NT2/D1 (cell line): ENCODE results near the gene ST3GAL6.

Experiments used
- DNase-seq: peaks from one replicate; pipeline ENCODE4 v3.0.0-alpha.2; 2011; ENCODE audit warnings: low read depth, low spot score
- H3K27me3 ChIP-seq: 2 replicates; pipeline ENCODE4 v1.6.0; 2011; ENCODE audit warnings: mild to moderate bottlenecking; ENCODE audit not compliant: insufficient read length, insufficient read depth
- H3K36me3 ChIP-seq: 2 replicates; pipeline ENCODE4 v1.6.1; 2011; ENCODE audit warnings: mild to moderate bottlenecking, low read length, mixed read lengths; ENCODE audit not compliant: insufficient read depth, insufficient read length
- H3K4me1 ChIP-seq: 2 replicates; pipeline ENCODE4 v1.5.1; 2011; ENCODE audit not compliant: insufficient read depth, insufficient read length
- H3K4me3 ChIP-seq: 2 replicates; pipeline ENCODE4 v1.5.1; 2011; ENCODE audit warnings: low read depth; ENCODE audit not compliant: insufficient read length
- H3K9ac ChIP-seq: 2 replicates; pipeline ENCODE4 v1.6.0; 2011; ENCODE audit warnings: low read depth; ENCODE audit not compliant: insufficient read length
- H3K9me3 ChIP-seq: 2 replicates; pipeline ENCODE4 v1.5.1; 2011; ENCODE audit warnings: mild to moderate bottlenecking, low read length; ENCODE audit not compliant: insufficient read depth
- SUZ12 ChIP-seq: IDR thresholded peaks from 2 replicates; pipeline ENCODE4 v1.6.1; 2011; ENCODE audit not compliant: insufficient read length, insufficient read depth; ENCODE audit errors: extremely low read depth
- YY1 ChIP-seq: IDR thresholded peaks from 2 replicates; pipeline ENCODE4 v1.6.1; 2011; ENCODE audit not compliant: insufficient read length, insufficient read depth
- ZNF274 ChIP-seq: IDR thresholded peaks from 2 replicates; pipeline ENCODE4 v1.6.1; 2011; ENCODE audit warnings: mild to moderate bottlenecking, low read depth, low read length

The ST3GAL6 gene

DNA sequence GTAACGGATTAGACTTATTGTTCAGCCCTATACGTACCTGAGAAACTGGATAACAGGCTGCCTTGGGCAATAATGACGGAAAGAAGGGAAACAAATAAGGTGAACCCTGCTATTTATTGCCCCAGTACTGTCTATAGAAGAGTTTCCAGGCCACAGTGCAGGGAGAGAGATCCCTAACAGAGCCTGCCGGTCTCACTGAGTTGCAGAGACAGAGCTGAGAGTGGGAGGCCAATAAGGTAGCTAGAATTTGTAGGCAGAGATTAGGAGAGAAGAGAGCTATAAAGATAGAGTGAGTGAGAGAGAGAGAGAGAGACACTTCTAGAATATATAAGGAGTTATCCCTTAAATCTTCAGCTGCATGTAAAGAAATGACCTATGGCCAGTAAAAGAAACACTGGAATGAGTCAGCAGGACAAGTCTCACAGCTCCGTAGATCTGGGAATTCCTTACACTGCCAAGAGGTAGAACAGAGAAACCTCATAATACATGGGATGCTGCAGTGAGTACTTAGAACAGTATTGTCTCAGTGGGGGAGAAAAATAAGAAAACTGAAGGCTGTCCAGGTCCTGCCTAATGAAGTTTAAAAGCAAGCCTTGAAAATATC is 51.8 kb downstream of the ST3GAL6 start:
- Histone ChIP-seq H3K36me3 (peaks cover 69% of the 10 kb centered on the region), H3K4me1 (no peaks in the 10 kb centered on the region), H3K27me3 (no peaks in the 10 kb centered on the region), H3K9me3 (no peaks in the 10 kb centered on the region), H3K9ac (no peak overlapping the region), H3K4me3 (no peak overlapping the region)
- no peak for TF ChIP-seq YY1
- no peak for TF ChIP-seq SUZ12
- TF ChIP-seq ZNF274: no peak
- no peak for DNase-seq

- Histone ChIP-seq H3K4me1 (no peaks in the 10 kb centered on the region), H3K4me3 (no peak overlapping the region), H3K27me3 (no peaks in the 10 kb centered on the region), H3K36me3 (peaks cover 61% of the 10 kb centered on the region), H3K9me3 (no peaks in the 10 kb centered on the region), H3K9ac (no peak overlapping the region)
- peak; percentile 23 for DNase-seq
- TF ChIP-seq SUZ12: no peak
- TF ChIP-seq YY1: no peak
- no peak for TF ChIP-seq ZNF274
These were observed 54.5 kb downstream of the ST3GAL6 start for GRCh38 chr3:98817547-98818041.

- no peak for DNase-seq
- Histone ChIP-seq H3K27me3 (no peaks in the 10 kb centered on the region), H3K4me1 (no peaks in the 10 kb centered on the region), H3K36me3 (peaks cover 50% of the 10 kb centered on the region), H3K9ac (no peak overlapping the region), H3K4me3 (no peak overlapping the region), H3K9me3 (no peaks in the 10 kb centered on the region)
- TF ChIP-seq ZNF274: no peak
- TF ChIP-seq SUZ12: no peak
- TF ChIP-seq YY1: no peak
These were observed 57.9 kb downstream of the ST3GAL6 start for GRCh38 chr3:98821063-98821462.

DNA sequence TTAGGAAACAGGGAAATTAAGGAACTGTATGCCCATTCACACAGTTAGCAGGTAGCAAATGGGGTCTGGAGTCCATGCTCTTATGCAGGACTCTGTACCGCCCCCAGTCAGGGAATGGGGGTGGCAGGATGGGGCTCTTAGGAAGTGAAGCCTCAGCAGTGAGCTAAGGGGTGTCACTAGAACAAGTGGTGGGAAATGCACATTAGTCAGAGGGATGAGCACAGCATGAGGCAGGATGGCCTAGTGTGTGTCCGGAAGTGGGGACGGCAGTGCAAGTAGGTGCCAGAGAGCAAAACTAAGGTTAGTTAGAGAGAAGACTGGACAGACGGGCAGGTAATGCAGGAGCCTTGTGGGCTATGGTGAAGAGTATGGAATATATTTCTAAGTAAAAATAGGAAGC is 60.7 kb downstream of the ST3GAL6 start:
- TF ChIP-seq YY1 (no peak), SUZ12 (no peak), ZNF274 (no peak)
- Histone ChIP-seq H3K4me1 (no peaks in the 10 kb centered on the region), H3K9ac (no peak overlapping the region), H3K4me3 (no peak overlapping the region), H3K36me3 (peaks cover 31% of the 10 kb centered on the region), H3K9me3 (no peaks in the 10 kb centered on the region), H3K27me3 (no peaks in the 10 kb centered on the region)
- DNase-seq: no peak

DNA sequence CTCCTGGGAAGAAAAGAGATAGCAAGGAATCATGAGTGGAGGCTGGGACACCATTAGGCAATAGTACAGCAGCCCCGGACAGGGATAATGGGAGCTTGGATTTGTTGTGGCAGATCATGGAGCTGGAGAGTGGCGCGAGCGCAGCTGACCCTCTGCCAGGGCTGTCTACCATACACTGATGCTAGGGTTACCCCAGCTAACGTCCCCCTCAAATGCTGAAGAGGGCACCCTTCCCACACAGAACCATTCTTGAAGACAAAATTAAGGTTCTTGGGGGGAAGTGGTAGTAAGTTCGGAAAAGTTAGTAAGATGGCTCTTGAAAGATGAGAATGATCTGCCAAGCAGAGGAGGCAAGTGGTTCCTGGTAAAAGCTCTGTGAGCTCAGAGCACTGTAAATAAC is 61.1 kb downstream of the ST3GAL6 start:
- no peak overlapping the region for H3K4me3 ChIP-seq
- H3K27me3 ChIP-seq: no peaks in the 10 kb centered on the region
- no peak for DNase-seq
- 0 out of 2 replicates have a peak, but pooled peaks cover 2% of the 10 kb centered on the region for H3K9me3 ChIP-seq
- no peaks in the 10 kb centered on the region for H3K4me1 ChIP-seq
- TF ChIP-seq SUZ12: no peak
- TF ChIP-seq YY1: no peak
- no peak for TF ChIP-seq ZNF274
- peaks cover 28% of the 10 kb centered on the region for H3K36me3 ChIP-seq
- H3K9ac ChIP-seq: no peak overlapping the region

DNA sequence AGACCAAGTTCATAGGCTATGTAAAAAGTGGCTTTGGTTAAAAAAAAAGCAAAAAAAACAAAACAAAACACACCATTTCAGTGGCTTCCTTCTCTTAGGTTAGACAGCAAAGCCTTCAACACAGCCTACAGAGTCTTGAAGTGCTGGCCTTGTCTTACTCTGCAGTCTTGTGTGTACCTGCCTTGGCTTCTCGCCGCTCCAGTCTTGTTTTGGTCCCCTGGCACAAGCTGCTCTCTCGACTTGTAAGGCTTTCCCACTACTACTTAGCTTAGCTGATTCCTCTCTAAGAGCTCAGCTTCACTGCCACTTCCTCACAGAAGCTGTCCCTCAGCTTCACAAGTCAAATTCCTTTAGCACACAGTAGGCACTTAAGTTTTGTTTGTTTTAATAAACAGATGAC is 63.0 kb downstream of the ST3GAL6 start:
- DNase-seq: no peak
- Histone ChIP-seq H3K27me3 (no peaks in the 10 kb centered on the region), H3K4me3 (no peak overlapping the region), H3K9ac (no peak overlapping the region), H3K9me3 (0 out of 2 replicates have a peak, but pooled peaks cover 14% of the 10 kb centered on the region), H3K36me3 (peaks cover 12% of the 10 kb centered on the region), H3K4me1 (no peaks in the 10 kb centered on the region)
- TF ChIP-seq ZNF274 (no peak), SUZ12 (no peak), YY1 (no peak)

DNA sequence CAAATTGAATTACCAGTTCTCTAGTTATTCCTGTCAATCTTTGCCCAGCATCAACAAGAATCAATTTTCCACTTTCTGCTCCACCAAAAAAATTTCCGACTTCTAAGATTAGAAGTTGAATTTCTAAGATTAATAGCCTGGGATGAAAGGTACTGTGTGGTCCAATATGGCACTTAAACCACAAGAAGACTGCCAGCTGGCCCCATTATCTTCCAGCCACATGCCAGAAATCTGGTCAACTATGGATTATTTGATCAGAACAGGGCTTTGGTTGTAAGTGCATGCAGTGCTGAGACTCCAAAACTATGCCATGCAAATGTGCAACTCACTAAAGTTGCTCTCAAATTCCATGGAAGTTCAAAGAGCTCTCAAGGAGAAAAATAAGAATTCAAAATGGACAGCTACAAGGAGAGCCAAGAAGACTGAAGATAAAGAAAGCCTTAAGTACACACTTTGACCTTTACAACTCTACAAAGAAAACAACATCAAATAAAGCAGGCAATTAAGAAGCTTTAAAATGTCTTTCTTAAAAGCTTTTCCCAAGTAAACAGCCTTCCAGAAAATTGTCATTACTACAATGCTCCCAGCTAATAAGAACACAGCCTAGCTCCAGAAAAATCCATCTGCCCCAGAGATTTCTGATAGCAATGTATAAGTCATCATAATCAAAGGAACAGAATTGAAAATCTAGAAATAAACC is 64.2 kb downstream of the ST3GAL6 start:
- H3K36me3 ChIP-seq: peaks cover 6% of the 10 kb centered on the region
- TF ChIP-seq ZNF274: no peak
- no peak for TF ChIP-seq YY1
- TF ChIP-seq SUZ12: no peak

More for the DNA sequence above, 64.2 kb downstream of the ST3GAL6 start:
- Histone ChIP-seq H3K4me1 (no peaks in the 10 kb centered on the region), H3K9me3 (peaks cover 23% of the 10 kb centered on the region; the same call in 1 of the 2 replicates), H3K27me3 (no peaks in the 10 kb centered on the region), H3K4me3 (no peak overlapping the region), H3K9ac (no peak overlapping the region)
- DNase-seq: no peak
